ENCODE results near the gene WFS1. TPM values are rescaled to one million over a fixed set of nuclear protein-coding genes. Genes with fewer than 3 reads are reported as not detected.

WFS1 gene
- total and polyA plus RNA-seq, 2 of the 13 experiments (the other 11 are each of a cell fraction or from before 2014, with no cell fraction given), result 39.1 to 42.2 TPM

- TF ChIP-seq SIN3A (IDR thresholded peaks at IDR 0.05; ENCODE audit: borderline replicate concordance, low read depth, low read length) (peak; percentile 47; the same call in 1 of the 2 replicates), ZNF33B (CRISPR knock-in tag; IDR thresholded peaks at IDR 0.05) (no peak), ETV5 (CRISPR knock-in tag; IDR thresholded peaks at IDR 0.05; ENCODE audit: borderline replicate concordance) (0 out of 2 replicates have a peak, but pooled peaks have one; percentile 7), TOPORS (CRISPR knock-in tag; IDR thresholded peaks at IDR 0.05) (no peak), PBX3 (CRISPR knock-in tag; IDR thresholded peaks at IDR 0.05; ENCODE audit: borderline replicate concordance) (peak; percentile 94; the same call in 1 of the 2 replicates), BRD4 (CRISPR knock-in tag; IDR thresholded peaks at IDR 0.05) (no peak), ZBTB49 (CRISPR knock-in tag; IDR thresholded peaks at IDR 0.05; ENCODE audit: borderline replicate concordance) (no peak), NONO (IDR thresholded peaks at IDR 0.05) (no peak), NONO (CRISPR knock-in tag; conservative IDR thresholded peaks at IDR 0.05) (0 out of 2 replicates have a peak, but pooled peaks have one; percentile 41), HIC2 (CRISPR knock-in tag; IDR thresholded peaks at IDR 0.05; ENCODE audit: low read depth) (no peak), ZNF276 (CRISPR knock-in tag; IDR thresholded peaks at IDR 0.05; ENCODE audit: low read depth) (no peak), IKZF4 (CRISPR knock-in tag; IDR thresholded peaks at IDR 0.05; ENCODE audit: borderline replicate concordance, low read depth, not compliant biosample characterization) (no peak), KDM6A (CRISPR knock-in tag; IDR thresholded peaks at IDR 0.05; ENCODE audit: low read depth) (no peak), SNAPC2 (CRISPR knock-in tag; IDR thresholded peaks at IDR 0.05) (no peak), SNAI1 (CRISPR knock-in tag; IDR thresholded peaks at IDR 0.05; ENCODE audit: borderline replicate concordance) (no peak), ZNF333 (CRISPR knock-in tag; IDR thresholded peaks at IDR 0.05; ENCODE audit: borderline replicate concordance) (no peak)
These were observed at the start of gene WFS1 (continued) for GRCh38 chr4:6269616-6270511.
